ENCODE measurements around the gene FLNC.

FLNC gene

DNA sequence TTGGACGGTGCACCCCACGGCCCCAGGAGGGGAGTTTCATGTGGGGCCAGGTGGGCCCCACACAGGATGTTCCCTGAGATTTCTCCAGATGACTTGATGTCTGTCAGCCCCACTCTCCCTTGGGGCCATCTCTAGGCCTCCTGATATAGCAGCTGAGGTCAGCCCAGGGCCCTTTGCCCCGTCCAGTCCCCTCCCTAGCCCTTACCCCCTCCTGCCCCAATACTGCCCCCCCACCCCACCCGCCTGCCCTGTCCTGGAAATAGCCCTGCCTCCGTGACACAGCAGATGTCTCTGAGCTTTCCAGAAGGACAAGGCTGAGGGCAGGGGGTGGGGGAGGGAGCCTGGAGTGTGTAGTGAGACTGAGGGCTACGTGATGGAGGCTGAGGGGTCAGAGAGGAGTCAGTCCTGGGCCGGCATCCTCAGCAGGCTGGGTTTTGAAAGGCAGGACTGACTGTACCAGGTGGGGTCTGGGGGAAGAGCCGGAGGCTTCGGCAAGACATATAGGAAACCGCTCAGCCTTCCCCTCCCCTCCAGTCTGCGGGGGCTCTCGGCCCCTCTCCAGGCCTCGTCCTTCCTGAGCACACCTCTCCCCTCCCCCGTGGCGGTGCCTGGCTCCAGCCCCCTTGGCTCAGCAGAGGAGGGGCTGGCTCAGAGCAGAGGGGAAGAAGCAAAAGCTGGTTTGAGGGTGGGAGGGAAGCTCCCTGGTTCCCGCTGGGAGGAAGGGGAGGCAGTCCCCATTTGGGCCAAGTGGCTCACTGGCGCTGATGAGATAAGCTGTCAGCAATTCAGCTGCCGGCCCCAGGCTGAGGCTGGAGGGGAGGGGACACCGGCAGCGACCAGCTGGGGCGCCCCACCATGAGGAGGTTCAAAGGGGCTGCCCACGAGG is 2.0 kb downstream of the FLNC start:
- DNase-seq (ENCODE audit: insufficient read length, low spot score) = no peak
- FAIRE-seq = no peak

DNA sequence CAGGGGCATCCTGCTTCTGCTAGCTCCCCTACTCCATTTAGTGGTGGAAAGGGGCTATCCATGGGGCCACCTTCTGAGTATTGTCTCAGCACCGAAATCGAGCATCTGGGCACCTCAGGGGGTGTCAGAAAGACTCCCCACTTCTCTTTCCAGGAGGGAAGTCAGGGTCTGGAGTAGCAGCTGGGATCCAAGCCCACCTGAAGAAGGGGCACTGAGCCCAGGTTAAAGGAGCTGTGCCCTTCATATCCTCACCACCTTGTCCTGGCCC is 2.6 kb downstream of the FLNC start:
- DNase-seq (ENCODE audit: insufficient read length, low spot score) (no peak), FAIRE-seq (no peak)

DNA sequence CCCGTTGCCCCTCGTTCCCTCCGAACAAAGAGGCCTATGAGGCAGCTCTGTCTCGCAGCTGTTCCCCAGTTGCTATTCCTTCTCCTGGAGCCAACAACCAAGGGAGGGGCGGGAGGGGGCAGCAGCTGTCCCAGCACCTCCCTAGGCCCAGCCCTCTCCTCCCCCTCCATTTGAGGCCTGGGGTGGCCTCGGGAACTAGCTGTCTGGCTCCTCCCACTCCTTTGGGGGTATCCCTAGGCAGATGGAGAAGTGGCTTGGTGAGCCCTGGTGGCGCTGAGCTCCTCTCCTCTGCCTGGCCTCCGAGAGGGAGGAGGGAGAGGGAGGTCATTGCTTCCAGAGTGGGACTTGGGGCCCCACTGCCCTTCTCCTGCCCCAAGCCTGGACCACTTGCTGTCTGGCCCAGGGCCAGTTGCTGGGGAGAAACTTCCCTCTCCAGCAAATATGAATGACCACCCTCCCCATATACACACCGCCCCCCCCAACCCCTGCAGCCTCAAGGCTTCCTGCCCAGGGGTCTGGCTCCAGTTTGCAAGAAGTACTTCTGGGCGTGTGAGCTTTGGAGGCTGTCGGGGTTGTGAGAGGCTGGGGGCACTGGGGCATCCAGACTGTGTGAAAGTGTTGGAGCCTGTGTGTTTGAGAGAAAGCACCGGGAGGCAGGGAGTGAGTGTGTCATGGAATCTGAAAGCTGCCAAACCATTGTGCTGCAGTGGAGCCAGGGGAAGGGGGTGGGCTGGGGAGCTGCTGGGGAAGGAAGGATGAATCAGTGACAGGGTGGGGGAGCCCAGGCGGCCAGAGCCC is 3.1 kb downstream of the FLNC start:
- DNase-seq (ENCODE audit: insufficient read length, low spot score) (no peak), FAIRE-seq (no peak)

DNA sequence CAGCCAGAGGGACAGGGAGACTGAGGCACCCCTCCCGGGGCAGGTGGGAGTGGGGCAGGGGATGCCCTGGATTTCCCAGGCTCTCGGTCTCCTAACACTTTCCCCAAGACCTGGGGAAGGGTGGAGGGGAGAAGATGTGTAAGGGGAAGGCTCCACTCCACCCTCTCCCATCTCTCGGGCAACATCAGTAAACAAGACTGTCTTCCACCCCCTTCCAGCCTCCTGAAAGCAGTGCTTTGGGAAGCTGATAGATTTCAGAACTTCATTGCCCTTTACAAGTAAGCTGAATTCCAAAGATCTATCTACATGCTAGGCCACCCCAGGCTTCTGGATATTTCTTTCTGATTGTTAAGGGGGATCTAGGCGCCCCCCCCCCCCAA is 3.7 kb downstream of the FLNC start:
- DNase-seq (ENCODE audit: insufficient read length, low spot score) (no peak), FAIRE-seq (no peak)

DNA sequence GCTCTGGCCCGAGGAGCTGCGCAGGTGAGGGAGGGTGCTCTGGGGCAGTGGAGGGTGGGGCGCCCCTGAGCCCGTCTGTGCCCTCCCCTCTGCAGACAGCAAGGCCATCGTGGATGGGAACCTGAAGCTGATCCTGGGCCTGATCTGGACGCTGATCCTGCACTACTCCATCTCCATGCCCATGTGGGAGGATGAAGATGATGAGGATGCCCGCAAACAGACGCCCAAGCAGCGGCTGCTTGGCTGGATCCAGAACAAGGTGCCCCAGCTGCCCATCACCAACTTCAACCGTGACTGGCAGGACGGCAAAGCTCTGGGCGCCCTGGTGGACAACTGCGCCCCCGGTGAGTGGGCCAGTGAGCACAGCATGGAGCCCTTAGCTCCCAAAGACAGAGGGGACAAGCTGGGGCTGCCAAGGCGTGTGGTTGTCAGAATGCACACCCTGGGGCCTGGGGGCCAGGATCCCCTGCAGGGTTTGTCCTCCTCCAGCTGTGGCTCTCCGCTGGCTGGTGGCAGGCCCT is 5.1 kb downstream of the FLNC start:
- FAIRE-seq = no peak
- no peak for DNase-seq (ENCODE audit: insufficient read length, low spot score)

DNA sequence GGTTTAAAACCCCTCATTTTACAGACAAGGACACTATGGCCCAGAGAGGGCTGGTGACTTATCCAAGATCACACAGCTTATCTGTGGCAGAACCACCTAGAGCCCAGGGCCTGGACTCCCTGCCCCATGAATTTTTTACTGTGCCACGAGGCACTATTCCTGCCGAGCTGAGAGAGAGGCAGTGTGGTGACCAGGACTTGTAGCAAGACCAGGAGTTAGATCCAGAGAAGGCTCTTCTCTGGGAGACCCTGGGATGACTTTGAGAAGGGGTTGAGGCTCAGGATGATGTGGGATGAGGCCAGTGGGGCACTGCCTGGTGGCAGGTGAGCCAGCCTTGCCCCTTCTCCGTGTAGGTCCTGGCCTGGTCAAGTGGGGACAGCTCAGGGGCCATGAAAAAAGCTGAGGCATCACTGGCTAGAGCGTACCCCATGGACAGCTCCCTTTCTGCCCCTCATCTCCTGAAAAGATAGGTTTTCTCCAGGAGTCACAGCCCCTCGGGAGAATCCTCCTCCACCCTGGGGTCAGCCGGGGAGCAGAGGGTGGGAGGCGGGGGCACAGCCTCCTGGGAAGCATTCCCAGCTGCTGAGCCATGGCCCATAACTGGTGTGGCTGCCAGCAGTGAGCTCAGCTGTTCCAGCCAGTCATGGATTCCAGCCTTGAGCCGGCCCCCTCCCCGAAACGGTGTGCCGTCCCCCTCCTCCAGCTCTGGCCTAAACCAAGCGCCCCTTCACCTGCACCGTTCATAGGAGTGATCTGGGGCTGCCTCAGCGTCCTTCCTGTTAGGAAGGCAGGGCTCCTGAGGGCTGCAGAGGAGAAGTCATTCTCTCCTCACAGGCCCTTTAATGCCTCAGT is 5.8 kb downstream of the FLNC start:
- FAIRE-seq (no peak), DNase-seq (ENCODE audit: insufficient read length, low spot score) (no peak)

DNA sequence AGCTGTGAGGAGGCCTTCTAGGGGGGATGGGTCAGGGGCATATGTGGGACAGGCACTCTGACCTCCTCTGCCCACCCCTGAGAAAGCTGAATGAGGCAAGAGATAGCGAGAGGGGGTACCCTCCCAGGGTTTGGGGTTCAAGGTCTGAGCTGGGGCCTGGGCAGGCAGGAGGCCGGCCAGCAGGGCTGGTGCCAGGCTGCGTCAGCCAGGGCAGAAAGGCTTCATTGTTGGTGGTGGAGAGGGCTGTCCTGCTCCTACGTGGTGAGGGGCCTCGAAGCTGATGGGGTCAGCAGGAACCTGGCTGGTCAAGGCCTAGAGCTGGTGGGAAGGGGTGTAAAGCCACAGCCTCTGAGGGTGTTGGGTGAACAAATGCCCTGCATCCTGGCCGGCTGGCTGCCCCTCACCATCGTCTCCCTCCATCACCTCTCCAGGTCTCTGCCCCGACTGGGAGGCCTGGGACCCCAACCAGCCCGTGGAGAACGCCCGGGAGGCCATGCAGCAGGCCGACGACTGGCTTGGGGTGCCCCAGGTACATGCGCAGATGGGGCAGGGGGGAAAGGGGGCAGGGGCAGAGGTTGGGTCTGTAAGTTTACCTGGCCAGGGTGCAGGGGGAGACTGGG is 6.6 kb downstream of the FLNC start:
- FAIRE-seq (no peak), DNase-seq (ENCODE audit: insufficient read length, low spot score) (no peak)

DNA sequence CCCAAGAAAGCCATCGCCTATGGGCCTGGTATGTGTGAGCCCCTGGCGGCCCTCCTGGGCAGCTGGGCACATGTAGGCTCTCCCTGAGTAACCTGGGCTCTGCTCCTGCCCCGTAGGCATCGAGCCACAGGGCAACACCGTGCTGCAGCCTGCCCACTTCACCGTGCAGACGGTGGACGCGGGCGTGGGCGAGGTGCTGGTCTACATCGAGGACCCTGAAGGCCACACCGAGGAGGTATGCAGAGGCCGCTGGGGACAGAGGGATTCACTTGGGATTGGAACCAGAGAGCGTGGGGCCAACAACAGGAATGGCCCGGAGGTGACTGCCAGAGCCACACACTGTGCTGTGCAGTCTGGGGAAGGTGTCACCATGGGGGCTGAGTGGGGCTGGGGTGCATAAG is 7.3 kb downstream of the FLNC start:
- DNase-seq (ENCODE audit: insufficient read length, low spot score) = no peak
- FAIRE-seq = no peak

DNA sequence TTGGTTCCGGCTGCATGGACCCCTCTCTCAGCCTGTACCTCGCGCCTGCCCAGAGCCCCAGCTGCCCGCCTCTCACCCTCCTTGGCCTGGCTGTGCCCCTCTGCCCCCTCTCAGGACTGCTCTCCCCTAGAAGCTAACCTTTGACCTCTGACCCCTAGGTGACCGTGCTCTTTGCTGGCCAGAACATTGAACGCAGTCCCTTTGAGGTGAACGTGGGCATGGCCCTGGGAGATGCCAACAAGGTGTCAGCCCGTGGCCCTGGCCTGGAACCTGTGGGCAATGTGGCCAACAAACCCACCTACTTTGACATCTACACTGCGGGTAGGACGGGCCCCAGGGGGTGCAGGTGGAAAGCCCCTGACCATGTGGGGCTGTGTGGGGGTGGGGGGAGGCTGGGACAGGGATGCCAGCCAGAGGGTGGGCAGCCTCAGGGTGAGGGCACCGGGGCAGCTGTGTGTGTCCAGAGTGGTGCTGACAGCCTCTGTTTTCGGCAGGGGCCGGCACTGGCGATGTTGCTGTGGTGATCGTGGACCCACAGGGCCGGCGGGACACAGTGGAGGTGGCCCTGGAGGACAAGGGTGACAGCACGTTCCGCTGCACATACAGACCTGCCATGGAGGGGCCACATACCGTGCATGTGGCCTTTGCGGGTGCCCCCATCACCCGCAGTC is 8.0 kb downstream of the FLNC start:
- FAIRE-seq = no peak

DNA sequence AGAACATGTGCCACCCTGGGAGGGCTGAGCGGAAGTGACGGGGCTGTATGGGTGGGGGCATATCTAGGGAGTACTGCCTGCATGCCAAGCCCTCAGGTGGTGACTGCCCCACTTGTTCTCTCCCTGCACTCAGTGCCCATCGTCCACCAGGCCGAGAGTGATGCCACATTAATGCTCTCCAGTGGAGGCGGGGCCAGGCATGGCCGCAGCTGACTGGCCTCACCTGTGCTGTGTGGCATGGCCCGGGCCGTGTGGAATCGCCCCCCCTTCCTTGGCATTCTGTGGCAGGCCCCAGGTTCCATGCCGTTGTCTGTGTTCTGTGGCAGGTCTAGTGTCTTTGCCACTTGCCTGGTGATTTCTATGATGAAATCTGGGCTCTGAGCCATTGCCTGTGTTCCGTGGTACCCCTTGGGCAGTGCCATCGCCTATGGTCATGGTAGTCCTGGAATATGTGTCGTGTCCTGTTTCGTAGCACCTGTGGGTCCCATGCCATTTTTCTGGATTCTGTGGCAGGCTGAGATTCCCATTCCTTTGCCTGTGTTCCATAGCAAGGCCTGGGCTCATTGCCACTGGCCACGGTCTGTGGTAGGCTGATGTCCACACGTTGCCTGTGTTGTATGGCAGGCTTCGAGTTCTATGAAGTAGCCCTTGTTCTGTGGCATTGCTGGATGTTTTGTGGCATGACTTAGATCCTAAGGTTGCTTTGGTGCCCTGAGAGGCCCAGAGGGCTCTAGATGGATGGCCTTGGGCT is 8.9 kb downstream of the FLNC start:
- no peak for DNase-seq (ENCODE audit: insufficient read length, low spot score)
- no peak for FAIRE-seq

More for the DNA sequence above, 8.0 kb downstream of the FLNC start:
- DNase-seq (ENCODE audit: insufficient read length, low spot score) = no peak

DNA sequence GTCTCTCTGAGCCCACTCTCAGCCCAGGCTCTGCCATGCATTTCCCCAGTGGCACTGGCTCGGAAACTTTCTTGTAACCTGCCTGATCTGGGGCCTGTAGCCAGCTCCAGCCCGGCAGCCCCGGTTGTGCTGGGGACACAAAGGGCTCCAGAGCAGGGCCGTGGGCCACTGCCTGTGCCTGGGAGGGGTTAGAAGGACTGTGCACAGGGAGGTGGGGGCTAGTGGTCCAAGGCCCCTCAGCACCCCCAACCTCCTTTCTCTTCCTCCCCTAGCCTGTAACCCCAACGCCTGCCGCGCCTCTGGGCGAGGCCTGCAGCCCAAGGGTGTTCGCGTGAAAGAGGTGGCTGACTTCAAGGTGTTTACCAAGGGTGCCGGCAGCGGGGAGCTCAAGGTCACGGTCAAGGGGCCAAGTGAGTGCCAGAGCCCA is 9.6 kb downstream of the FLNC start:
- FAIRE-seq = no peak
- DNase-seq (ENCODE audit: insufficient read length, low spot score) = no peak

DNA sequence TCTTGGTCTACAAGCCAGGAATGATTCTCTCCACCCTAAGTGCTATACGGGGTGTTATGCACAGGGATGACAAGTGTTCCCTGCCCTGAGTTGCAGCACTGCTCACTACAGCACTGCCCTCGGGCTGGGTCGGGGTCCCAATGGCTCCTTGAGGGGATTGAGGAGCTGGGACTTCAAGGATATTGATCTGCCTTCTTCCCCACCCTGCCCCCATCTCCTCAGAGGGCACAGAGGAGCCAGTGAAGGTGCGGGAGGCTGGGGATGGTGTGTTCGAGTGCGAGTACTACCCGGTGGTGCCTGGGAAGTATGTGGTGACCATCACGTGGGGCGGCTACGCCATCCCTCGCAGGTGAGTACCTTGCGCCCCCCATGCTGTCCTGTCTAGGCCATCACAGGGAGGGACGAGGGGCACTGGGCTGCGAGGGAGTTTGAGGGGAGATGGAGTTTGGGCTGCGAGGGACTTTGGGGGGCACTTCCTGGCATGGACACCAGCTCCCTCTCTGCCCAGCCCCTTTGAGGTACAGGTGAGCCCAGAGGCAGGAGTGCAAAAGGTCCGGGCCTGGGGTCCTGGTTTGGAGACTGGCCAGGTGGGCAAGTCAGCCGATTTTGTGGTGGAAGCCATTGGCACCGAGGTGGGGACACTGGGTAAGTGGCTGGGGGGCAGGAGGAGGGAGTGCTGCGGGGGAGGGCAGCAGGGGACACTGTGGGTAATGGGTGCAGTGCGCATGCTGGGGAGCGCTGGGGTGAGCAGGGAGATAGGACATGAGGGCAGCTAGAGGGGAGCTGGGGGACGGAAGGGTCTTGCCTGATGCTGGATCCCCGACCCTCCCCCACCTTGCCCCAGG is 10.3 kb downstream of the FLNC start:
- no peak for DNase-seq (ENCODE audit: insufficient read length, low spot score)

DNA sequence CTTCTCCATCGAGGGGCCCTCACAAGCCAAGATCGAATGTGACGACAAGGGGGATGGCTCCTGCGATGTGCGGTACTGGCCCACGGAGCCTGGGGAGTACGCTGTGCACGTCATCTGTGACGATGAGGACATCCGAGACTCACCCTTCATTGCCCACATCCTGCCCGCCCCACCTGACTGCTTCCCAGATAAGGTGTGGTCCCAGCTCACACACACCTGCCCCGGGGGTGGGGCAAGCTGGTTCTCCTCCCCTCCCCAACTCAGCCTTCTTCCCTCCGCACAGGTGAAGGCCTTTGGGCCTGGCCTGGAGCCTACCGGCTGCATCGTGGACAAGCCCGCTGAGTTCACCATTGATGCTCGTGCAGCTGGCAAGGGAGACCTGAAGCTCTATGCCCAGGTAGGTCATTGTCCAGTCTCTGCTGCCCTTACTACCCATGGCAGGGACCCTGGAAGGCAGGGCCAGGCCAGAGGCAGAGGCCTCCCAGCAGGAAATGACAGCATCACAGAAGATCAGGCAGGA is 11.0 kb downstream of the FLNC start:
- FAIRE-seq (no peak), DNase-seq (ENCODE audit: insufficient read length, low spot score) (no peak)

More for the DNA sequence above, 10.3 kb downstream of the FLNC start:
- no peak for FAIRE-seq

DNA sequence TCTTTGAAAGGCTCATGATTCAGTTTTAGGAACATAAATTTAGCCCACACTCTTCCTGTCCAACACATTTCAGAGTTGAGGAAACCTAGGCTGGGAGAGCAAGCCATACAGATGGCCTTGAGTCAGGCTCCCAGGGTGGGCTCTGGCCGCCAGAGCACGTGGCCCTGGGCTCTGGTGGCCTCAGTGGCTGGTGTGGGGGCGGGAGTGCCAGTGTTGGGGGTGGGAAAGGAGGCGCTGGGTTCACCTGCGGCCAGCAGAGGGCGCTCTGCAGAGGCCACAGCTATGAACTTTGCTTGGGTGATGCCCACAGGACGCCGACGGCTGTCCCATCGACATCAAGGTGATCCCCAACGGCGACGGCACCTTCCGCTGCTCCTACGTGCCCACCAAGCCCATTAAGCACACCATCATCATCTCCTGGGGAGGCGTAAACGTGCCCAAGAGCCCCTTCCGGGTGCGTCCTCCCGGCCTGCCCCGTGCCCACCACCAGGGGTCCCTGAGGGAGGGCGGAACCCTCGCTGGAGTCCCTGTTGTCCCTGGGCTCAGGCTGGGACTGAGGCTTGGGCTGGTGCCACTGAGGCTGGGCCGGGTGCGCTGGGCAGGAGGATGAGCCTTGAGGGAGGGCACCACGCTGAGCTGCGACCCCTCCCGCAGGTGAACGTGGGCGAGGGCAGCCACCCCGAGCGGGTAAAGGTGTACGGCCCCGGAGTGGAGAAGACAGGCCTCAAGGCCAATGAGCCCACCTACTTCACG is 11.9 kb downstream of the FLNC start:
- FAIRE-seq = no peak

DNA sequence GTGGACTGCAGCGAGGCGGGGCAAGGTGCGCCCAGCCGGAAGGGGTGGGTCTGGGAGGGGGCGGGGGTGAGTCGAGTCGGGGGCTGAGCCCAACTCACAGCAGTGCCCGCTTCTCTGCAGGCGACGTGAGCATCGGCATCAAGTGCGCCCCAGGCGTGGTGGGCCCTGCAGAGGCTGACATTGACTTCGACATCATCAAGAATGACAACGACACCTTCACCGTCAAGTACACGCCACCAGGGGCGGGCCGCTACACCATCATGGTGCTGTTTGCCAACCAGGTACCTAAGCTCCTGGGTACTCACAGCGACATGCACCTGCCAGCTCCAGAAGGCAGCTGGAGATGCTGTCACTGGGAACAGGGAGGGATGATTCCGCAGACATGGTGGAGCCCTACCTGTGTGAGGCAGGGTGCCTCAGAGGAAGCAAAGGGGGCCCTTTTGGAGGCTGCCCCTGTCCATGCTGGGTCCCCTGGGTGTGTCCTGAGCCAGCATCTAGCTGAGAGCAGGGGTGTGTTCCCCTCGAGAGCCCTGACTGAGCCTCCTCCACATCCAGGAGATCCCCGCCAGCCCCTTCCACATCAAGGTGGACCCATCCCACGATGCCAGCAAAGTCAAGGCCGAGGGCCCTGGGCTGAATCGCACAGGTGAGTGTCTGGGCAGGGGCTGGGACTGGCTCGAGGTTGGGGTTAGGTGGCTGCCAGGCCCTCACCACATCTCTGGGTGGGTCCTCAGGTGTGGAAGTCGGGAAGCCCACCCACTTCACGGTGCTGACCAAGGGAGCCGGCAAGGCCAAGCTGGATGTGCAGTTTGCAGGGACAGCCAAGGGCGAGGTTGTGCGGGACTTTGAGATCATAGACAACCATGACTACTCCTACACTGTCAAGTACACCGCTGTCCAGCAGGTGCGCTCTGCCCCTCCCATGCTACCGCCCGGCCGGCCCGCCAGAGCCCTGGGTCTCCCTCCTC is 12.8 kb downstream of the FLNC start:
- DNase-seq (ENCODE audit: insufficient read length, low spot score) (no peak), FAIRE-seq (no peak)

More for the DNA sequence above, 11.9 kb downstream of the FLNC start:
- no peak for DNase-seq (ENCODE audit: insufficient read length, low spot score)

DNA sequence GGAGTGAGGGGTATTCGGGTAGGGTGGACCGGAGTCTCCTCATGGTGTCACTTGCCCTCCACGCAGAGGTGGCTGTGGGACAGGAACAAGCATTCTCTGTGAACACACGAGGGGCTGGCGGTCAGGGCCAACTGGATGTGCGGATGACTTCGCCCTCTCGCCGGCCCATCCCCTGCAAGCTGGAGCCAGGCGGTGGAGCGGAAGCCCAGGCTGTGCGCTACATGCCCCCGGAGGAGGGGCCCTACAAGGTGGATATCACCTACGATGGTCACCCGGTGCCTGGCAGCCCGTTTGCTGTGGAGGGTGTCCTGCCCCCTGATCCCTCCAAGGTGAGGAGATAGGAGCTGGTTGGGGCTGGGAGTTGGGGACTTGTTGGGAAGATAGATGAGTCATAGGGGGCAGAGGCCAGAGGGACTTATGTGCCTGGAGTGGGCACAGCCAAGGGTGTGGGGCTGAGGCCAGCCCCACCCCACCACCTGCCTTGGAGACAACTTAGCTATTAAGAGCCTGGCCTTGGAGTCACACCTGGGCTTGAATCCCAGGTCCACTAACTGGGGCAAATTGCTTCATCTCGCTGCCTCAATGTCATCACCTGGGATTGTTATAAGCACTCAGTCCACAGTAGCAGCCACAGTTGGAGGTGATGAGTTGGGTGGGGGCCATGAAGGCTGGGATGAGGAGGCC is 13.9 kb downstream of the FLNC start:
- no peak for FAIRE-seq
- DNase-seq (ENCODE audit: insufficient read length, low spot score) = no peak
